Mesothelial cell of epicardium (in vitro differentiated cells): ENCODE measurements around the gene AFF2. TPM values are rescaled to one million over a fixed set of nuclear protein-coding genes. Genes with fewer than 3 reads are reported as not detected.

ENCODE experiments used
- DNase-seq, 2 experiments: peaks; one replicate each; pipeline ENCODE4 v3.0.0; 2021; ENCODE audit warnings: low spot score in 2 of 2; ENCODE audit not compliant: unreplicated experiment in 2 of 2
- H3K27ac Mint-ChIP-seq: 2 replicates; pipeline ENCODE4 v1.8.0; 2021; ENCODE audit warnings: mixed read lengths
- H3K27me3 Mint-ChIP-seq: 2 replicates; pipeline ENCODE4 v1.8.0; 2021; ENCODE audit warnings: low read depth, mixed read lengths
- H3K36me3 Mint-ChIP-seq: 2 replicates; pipeline ENCODE4 v1.8.0; 2021; ENCODE audit warnings: mixed read lengths
- H3K4me1 Mint-ChIP-seq: 2 replicates; pipeline ENCODE4 v1.8.0; 2021; ENCODE audit warnings: mixed read lengths
- H3K4me3 Mint-ChIP-seq: 2 replicates; pipeline ENCODE4 v1.8.0; 2021; ENCODE audit warnings: mild to moderate bottlenecking, moderate library complexity, mixed read lengths
- H3K9me3 Mint-ChIP-seq: 2 replicates; pipeline ENCODE4 v1.8.0; 2021; ENCODE audit warnings: mixed read lengths
- total RNA-seq: library from RNA; stranded (reverse); gene quantifications from 3 replicates; pipeline ENCODE4 v1.2.1, GENCODE V29; 2021
- TF ChIP-seq, protein P1 (sequence below): fragments of 200-600 bp; sonication (generic); IDR thresholded peaks from one replicate; pipeline ENCODE4 v1.5.0; 2021; ENCODE audit warnings: antibody characterized with exemption; ENCODE audit not compliant: unreplicated experiment

AFF2 gene
- total RNA-seq, 1 donor from 2014 or later: 5.8 TPM

- no peaks in the 10 kb centered on the region for H3K36me3 Mint-ChIP-seq
- H3K4me3 Mint-ChIP-seq: no peak overlapping the region
- peaks cover 15% of the 10 kb centered on the region for H3K9me3 Mint-ChIP-seq
- DNase-seq: no peak
- H3K4me1 Mint-ChIP-seq: no peaks in the 10 kb centered on the region
- no peaks in the 10 kb centered on the region for H3K27me3 Mint-ChIP-seq
- H3K27ac Mint-ChIP-seq: no peak overlapping the region
- TF ChIP-seq, protein P1, sequence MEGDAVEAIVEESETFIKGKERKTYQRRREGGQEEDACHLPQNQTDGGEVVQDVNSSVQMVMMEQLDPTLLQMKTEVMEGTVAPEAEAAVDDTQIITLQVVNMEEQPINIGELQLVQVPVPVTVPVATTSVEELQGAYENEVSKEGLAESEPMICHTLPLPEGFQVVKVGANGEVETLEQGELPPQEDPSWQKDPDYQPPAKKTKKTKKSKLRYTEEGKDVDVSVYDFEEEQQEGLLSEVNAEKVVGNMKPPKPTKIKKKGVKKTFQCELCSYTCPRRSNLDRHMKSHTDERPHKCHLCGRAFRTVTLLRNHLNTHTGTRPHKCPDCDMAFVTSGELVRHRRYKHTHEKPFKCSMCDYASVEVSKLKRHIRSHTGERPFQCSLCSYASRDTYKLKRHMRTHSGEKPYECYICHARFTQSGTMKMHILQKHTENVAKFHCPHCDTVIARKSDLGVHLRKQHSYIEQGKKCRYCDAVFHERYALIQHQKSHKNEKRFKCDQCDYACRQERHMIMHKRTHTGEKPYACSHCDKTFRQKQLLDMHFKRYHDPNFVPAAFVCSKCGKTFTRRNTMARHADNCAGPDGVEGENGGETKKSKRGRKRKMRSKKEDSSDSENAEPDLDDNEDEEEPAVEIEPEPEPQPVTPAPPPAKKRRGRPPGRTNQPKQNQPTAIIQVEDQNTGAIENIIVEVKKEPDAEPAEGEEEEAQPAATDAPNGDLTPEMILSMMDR: no peak
These were observed 41.1 kb downstream of the AFF2 start for GRCh38 chrX:148541584-148541940.

DNA sequence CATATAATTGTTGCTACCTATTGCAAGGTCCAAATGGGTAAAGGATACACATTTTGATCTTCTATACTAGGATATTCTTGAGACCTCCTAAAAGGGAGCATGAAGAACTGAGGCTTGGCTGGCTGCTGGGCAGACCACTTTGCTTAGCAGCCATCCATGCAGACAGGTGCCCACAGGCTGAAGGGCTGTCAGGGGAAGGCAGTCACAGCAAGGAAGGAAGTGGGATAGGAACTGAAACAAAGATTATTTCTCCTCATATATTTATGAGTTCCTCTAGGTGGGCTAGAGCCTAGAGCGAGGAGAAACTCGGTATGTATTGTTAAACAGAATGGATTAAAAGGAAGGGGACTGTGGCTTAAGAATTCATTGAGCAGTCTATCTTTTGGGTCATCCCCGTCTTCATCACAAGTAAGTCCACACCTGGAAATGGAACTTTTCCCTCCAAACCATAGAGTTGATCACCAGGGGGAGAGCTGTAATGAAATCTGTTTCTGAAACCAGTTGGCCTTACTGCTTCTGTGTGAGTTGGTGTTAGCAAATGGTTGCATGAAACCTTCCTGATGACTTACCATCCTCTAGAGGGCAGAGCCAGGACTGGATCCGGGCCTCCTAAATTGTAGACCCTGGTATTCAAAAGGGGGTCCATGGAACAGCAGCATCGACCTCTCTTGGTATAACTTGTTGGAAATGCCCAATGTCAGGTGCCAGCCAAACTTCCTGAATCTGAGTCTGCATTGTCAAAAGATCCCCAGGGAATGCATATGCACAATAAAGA is 42.3 kb downstream of the AFF2 start:
- Mint-ChIP-seq H3K4me3 (no peak overlapping the region), H3K27ac (no peak overlapping the region), H3K4me1 (no peaks in the 10 kb centered on the region), H3K36me3 (no peaks in the 10 kb centered on the region), H3K27me3 (no peaks in the 10 kb centered on the region), H3K9me3 (peaks cover 20% of the 10 kb centered on the region)
- no peak for DNase-seq
- TF ChIP-seq, protein P1: no peak

- TF ChIP-seq, protein P1: peak; percentile 60
- Mint-ChIP-seq H3K4me1 (no peaks in the 10 kb centered on the region), H3K27me3 (no peaks in the 10 kb centered on the region), H3K9me3 (peaks cover 34% of the 10 kb centered on the region), H3K4me3 (no peak overlapping the region), H3K27ac (no peak overlapping the region), H3K36me3 (no peaks in the 10 kb centered on the region)
- no peak for DNase-seq
These were observed 52.4 kb downstream of the AFF2 start for GRCh38 chrX:148552775-148553174.

DNA sequence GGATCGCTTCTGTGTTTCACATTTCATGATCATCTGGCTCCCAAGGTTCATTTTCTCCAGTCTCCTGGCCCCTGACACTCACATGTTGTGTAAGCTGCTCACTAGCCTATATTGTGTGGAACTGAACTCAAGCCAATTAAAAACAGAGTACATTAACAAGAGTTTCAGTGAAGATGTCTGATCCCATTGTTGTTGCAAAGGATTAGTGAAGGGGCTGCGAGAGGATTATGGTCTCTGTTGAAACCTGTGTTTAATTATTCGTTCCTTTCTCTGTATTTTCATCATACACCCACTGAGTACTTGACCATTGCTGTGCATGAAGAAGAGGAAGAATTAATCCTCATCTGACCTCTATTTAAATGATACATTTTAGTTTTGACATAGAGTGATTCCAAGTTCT is 54.7 kb downstream of the AFF2 start:
- no peaks in the 10 kb centered on the region for H3K27me3 Mint-ChIP-seq
- H3K4me1 Mint-ChIP-seq: no peaks in the 10 kb centered on the region
- peaks cover 42% of the 10 kb centered on the region for H3K9me3 Mint-ChIP-seq
- no peaks in the 10 kb centered on the region for H3K36me3 Mint-ChIP-seq
- no peak for DNase-seq
- no peak overlapping the region for H3K27ac Mint-ChIP-seq
- TF ChIP-seq, protein P1: no peak
- no peak overlapping the region for H3K4me3 Mint-ChIP-seq

GRCh38 chrX:148555571-148556243 is 55.3 kb downstream of the AFF2 start:
- no peak for DNase-seq
- TF ChIP-seq, protein P1: no peak
- Mint-ChIP-seq H3K27ac (no peak overlapping the region), H3K9me3 (peaks cover 45% of the 10 kb centered on the region), H3K4me3 (no peak overlapping the region), H3K4me1 (no peaks in the 10 kb centered on the region), H3K36me3 (no peaks in the 10 kb centered on the region), H3K27me3 (no peaks in the 10 kb centered on the region)
